DMS 273 (cell line): Measurements from ENCODE around the gene FREY1.
"Not testable (repeated sequence)": the region's sequence is repeated elsewhere in the genome, so short reads cannot be mapped to it uniquely, and the experiment has no call there.

Experiments used
- DNase-seq: peaks from one replicate; lab custom pipeline; 2025; ENCODE audit not compliant: unreplicated experiment; lab: John Stamatoyannopoulos, UW

The FREY1 gene

DNA sequence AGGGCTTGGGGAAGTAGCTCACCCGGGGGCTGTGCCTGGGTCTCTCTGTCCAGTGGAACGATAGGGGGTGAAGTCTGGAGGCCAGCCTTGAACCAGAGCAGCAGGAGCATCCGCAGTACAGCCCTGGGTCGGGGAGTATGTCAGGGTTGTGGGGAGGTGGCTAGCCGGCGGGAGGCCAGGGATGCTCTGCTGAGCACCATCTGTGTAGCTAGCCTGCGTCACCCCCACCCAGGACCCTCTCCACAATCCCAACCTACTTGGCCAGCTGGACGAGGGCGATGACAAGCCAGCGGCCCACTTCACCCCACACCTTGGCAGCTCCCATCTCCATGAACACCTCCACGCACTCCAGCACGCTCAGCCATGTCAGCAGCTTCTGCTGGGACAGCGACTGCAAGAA, 8.4 kb upstream of the FREY1 start:
- no peak for DNase-seq

DNA sequence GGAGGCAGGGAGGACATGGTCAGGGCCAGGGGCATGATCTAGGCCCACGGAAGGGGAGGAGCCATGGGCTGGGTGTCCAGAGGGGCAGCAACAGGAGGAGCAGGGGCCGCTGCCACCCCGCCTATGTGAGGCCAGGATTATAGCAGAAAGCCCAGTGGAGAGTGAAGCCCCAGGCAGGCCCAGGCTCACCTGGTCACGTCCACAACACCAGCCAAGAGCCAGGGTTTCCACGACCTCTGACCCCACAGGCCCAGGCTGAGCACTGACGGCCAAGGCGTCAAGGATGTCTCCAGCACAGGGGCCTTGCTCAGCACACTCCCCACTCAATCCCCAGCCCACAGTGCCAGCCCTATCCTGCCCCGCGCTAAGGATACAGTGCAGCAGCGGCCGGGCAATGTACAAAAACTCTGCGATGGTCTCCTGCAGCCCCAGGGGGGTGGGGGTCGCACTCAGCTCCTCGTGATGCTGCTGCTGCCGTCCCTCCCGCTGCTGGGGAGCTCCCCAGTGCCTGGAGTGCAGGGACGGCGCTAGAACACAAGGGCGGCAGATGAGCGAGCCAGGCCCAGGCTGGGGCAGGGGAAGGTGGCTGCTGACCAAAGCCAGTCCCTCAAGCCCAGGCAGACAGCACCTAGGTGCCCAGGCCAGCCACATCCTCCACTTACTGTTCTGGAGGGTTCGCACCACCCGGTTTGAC, 7.0 kb upstream of the FREY1 start:
- no peak for DNase-seq

DNA sequence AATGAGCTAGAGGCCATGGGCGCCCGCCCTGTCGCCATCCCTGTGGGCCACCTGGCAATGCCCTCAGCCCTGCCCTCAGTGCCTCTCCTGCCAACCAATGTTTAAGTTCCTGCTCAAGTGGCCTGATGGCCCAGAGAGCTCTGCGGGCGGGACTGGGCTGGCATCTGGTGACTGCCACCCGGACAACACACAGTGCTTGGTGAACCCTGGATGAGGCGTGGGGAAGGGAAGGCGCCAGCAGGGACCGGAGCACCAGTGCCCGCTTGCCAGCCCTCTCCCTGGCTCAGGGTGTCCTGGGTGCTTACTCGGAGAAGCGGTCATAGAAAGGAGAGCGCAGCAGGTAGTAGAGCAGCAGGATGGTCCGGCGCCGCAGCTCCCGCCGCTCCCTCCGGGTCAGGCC, 6.4 kb upstream of the FREY1 start:
- no peak for DNase-seq

- no peak for DNase-seq
Observed at GRCh38 chr11:45910623-45911022, 3.6 kb upstream of the FREY1 start.

DNA sequence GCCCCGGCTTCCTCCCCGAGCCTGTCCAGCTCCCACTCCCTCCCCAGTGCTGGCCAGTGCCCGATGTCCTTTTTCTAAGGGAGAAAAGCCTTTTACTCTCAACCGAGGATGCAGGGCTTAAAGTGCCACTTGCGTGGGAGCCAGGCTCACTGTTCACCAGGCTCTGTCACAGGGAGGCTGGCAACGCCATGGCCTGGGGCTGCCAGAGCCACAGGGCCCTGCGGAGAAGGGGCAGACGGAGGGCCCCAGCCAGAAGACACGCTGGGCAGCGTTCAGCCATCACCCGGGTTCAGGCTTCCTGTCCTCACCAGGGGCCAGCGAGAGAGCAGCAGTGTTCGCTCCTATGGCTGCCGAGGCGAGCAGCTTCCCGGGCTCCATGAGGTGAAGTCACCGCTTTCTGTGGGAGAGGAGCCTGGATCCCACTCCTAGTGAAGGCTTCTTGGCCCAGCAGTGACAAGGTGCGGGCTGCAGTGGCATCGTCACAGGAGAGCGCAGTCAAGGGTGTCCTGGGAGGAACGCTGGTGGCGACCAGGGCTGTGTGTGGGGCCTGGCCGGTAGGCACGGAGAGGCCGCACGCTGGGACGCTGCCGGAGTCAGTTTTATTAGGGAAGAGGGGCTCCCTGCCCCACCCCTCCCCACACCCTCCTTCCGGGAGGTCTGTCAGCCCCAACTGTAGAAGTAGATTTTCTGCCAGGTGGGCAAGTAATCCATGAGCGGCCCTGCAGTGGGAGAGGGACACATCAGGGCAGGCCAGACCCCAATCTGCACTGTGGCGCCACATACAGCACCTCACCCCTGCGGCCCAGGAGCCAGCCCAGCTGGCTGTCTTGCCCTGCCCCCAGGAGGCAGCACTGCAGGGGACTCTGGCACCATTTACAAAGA, 2.8 kb upstream of the FREY1 start:
- no peak for DNase-seq

- DNase-seq: peak; percentile 15
Observed at GRCh38 chr11:45907911-45908370, 870 bp upstream of the FREY1 start.

DNA sequence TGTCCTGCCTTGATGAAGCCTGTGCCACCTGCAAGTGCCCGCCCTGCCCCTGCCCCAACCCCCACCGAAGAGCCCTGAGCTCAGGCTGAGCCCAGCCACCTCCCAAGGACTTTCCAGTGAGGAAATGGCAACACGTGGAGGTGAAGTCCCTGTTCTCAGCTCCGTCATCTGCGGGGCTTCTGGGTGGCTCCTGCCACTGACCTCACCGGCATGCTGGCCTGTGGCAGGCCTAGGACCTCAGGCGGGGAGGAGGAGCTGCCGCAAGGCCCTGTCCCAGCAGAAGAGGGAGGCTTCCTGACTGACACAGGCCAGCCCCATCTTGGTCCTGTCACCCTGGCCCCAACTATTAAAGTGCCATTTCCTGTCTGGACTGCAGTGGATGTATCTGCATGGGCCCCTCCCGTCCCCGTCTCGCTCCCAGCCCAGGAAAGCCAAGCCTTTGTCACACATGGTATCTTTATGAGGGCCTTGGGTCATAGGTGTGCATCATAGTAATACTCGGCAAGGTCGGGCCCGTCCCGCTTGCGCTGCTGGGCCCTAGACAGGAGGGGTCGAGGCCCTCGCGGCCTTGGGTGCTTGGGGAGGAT, 882 bp downstream of the FREY1 start:
- DNase-seq: no peak

DNA sequence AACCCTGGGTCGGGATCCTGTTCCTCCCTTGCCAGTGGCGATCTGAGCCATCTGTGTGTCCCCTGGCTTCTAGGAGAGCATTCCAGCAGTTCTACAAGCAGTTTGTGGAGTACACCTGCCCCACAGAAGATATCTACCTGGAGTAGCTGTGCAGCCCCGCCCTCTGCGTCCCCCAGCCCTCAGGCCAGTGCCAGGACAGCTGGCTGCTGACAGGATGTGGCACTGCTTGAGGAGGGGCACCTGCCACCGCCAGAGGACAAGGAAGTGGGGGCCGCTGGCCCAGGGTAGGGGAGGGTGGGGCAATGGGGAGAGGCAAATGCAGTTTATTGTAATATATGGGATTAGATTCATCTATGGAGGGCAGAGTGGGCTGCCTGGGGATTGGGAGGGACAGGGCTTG, 1.5 kb downstream of the FREY1 start:
- not testable (repeated sequence) for DNase-seq

DNA sequence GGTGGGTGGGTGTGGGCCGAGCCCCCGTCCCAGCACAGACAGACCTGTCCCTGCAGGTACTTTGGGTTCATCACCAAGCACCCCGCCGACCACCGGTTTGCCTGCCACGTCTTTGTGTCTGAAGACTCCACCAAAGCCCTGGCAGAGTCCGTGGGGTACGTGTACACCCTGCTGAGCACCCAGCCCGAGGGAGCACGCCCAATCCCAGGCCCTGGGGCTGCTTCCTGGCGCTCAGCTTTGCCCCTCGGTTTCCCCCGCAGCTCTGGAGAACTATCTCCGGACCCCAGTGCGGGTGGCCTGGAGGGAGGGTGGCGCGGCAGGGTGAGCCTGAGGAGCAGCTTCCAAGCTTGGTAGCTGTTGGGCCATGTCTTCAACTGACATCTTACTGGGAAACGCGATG, 2.0 kb downstream of the FREY1 start:
- DNase-seq: no peak

DNA sequence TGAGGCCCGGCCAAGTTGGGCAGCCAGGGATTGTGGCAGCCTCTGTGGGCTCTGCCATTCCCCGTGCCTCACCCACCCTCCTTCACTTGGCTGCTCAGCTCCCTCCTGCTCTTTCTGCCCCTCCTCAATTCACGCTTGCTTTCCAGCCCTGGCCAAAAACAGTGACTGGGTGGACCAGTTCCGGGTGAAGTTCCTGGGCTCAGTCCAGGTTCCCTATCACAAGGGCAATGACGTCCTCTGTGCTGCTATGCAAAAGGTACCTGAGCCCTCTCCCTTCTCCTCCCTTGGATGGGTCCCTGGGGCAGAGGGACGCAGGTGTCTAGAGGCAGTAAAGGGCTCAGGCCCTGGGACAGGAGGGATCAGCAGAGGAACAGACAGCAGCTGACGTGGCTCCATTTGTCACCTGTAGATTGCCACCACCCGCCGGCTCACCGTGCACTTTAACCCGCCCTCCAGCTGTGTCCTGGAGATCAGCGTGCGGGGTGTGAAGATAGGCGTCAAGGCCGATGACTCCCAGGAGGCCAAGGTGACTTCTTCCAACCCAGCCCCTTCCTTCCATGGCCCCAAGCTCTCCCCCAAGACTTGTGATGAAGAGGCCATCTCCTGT, 2.7 kb downstream of the FREY1 start:
- no peak for DNase-seq

DNA sequence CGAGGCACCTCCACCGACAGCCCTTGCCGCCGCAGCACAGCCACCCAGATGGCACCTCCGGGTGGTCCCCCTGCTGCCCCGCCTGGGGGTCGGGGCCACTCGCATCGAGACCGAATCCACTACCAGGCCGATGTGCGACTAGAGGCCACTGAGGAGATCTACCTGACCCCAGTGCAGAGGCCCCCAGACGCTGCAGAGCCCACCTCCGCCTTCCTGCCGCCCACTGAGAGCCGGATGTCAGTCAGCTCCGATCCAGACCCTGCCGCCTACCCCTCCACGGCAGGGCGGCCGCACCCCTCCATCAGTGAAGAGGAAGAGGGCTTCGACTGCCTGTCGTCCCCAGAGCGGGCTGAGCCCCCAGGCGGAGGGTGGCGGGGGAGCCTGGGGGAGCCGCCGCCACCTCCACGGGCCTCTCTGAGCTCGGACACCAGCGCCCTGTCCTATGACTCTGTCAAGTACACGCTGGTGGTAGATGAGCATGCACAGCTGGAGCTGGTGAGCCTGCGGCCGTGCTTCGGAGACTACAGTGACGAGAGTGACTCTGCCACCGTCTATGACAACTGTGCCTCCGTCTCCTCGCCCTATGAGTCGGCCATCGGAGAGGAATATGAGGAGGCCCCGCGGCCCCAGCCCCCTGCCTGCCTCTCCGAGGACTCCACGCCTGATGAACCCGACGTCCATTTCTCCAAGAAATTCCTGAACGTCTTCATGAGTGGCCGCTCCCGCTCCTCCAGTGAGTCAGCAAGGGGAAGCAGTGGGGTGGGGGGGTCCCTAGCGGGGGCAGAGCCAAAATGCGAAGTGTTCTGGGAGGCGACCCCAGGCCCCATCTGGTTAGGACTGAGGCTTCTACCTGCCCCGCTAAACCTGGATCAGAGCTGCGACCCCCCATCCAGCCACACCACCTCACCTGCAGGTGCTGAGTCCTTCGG, 4.4 kb downstream of the FREY1 start:
- DNase-seq: no peak

DNA sequence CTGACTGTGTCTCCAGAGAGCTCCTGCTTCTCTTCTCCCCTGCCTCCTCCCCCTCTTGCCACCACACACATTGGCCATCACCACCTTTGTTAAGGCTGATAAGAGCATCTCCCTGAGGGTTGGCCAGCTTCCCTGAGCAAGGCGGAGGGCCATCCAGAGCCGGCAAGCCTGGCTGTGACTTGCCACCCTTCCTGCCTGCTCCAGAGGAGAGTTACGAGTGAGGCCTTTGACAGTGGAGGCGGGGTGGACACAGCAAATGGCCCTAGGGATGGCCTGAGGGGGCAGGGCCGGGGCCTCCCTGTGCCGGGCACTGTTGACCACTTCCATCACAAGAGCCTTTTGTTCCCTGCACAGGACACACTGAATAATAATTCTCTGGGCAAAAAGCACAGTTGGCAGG, 5.4 kb downstream of the FREY1 start:
- no peak for DNase-seq

GRCh38 chr11:45900916-45901617, 6.0 kb downstream of the FREY1 start:
- DNase-seq: peak; percentile 41

- peak; percentile 32 for DNase-seq
Observed at GRCh38 chr11:45900175-45900800, 6.8 kb downstream of the FREY1 start.

GRCh38 chr11:45899448-45900174, 7.5 kb downstream of the FREY1 start:
- DNase-seq: peak; percentile 93

DNA sequence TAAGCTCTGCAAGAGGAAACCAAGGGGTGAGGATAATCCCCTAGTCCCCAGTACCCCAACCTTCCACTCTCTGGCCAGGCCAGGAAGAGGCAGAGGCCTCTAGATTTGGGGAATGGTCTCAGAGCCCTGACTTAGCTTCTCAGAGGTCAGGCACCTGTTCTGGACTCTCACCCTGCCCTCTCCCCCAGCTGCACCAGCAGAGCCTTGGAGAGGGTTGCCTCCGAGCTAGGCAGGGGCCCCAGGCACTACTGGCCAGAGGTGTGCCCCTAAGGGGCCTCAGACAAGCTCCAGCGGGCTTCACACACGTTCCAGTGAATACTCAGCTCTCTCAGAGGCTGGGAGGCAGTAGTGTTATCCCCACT, 8.0 kb downstream of the FREY1 start:
- no peak for DNase-seq

GRCh38 chr11:45897556-45897955, 9.5 kb downstream of the FREY1 start:
- DNase-seq: no peak

DNA sequence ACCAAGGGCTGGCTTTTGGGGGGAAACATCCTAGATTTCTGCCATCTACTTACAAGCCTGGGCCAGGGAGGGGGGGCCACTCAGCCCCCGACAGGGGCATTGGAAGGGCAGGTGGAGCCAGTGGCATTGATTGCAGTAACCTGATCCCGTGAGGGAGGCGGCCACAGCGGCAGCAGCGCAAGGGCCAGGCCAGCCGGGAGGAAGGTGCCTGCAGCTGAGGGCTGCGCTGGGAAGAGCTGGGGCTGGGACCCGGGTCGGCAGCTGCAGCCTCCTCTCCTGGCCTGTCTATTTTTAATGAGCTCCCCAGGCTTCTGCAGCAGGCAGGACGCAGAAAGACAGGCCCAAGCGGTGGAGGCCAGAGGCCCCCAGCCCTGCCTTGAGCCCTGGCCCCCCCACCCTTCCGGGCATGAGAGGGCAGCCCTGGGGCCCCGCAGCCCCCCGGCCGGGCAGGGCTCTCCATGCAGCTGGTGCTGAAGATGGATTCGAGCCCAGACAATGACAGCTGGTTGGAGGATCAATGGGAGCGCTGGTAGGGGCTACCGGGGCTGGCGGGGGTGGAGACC, 10.6 kb downstream of the FREY1 start:
- peak; percentile 79 for DNase-seq
